Measurements from ENCODE around the gene CTH. TPM values are rescaled to one million over a fixed set of nuclear protein-coding genes. Genes with fewer than 3 reads are reported as not detected.
A peak's percentile ranks its signal among the peaks of the same experiment; 100 is the strongest.
"Not testable (repeated sequence)": the region's sequence is repeated elsewhere in the genome, so short reads cannot be mapped to it uniquely, and the experiment has no call there.

The CTH gene
- total RNA-seq = 0.79 and 0.87 TPM in 2 replicates

GRCh38 chr1:70410604-70411359 is at the start of gene CTH:
TSS of gene CTH (plus strand) at chr1:70411268. CDS start at chr1:70411416, 148 bp downstream.
- peak; percentile 96 to 98 for DNase-seq (ENCODE audit: low read depth in 2 of 2)

DNA sequence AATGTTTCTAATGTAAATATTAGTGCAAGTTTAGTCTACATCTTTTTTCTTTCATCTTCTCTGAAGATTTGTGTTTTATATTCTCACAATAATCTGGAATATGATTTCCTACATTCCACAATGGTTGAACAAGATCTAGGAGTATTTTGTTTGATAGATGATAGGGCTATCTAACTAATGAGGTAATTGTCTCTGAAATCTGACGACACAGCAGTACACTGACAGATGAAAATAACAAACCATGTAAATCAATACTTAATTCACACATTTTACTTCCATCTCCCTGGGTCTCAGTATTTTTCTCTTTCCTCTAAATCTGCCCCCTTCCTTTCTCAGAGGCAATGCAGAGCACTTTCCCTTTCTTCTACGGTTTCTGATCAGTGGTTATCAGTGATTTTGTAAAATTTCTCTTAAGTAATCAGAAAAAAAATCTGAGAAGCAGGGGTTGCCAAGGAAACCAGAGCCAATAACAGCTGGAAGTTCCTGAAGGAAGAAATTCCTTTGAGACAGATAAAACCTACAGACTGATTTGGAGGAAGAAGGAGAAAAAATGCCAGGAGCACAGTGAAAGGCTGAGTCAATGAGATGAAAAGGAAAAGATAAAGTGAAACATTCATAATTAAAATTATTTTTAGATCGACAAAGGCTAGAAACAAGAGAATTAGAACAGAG is 49.2 kb upstream of the CTH start:
- DNase-seq (ENCODE audit: low read depth in 2 of 2) = peak in 1 of 2 donors; percentile 57

DNA sequence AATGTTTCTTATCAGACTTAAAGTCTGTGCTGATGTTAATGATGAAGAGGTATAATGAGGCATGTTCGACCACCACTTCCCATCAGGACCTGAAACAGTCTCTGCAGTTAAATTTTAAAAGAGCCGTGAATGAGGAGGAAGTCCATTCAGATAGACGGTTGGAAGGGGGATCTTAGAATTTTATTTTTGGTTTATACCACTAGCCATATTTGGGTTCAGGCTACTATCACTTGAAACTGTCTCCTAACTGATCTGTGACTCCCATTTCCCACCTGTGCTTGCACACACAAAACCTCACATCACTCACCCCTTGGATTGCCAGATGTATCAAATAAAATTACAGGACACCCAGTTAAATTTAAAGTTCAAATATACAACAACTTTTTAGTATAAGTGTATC is 46.6 kb upstream of the CTH start:
- no peak for DNase-seq (ENCODE audit: low read depth in 2 of 2)

GRCh38 chr1:70366425-70366952 is 44.6 kb upstream of the CTH start:
- not testable (repeated sequence) for DNase-seq (ENCODE audit: low read depth in 2 of 2)

DNA sequence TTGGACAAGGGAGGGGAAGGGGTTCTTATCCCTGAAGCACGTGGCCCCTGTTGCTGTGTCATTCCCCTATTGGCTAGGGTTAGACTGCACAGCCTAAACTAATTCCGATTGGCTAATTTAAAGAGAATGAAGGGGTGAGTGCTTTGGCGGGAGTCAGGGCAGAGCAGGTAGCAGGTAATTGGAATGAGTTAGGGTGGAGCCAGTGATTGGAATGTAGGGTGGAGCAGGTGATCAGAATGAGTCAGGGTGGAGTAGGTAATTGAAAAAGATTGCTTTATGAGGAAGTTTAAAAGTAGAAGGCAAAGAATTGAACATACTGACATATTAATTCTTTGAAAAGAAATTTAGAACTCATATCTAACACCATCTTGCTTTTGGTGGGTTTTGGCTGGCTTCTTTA is 44.1 kb upstream of the CTH start:
- DNase-seq (ENCODE audit: low read depth in 2 of 2) = not testable (repeated sequence)

GRCh38 chr1:70367397-70367796 is 43.7 kb upstream of the CTH start:
- DNase-seq (ENCODE audit: low read depth in 2 of 2) = not testable (repeated sequence)

DNA sequence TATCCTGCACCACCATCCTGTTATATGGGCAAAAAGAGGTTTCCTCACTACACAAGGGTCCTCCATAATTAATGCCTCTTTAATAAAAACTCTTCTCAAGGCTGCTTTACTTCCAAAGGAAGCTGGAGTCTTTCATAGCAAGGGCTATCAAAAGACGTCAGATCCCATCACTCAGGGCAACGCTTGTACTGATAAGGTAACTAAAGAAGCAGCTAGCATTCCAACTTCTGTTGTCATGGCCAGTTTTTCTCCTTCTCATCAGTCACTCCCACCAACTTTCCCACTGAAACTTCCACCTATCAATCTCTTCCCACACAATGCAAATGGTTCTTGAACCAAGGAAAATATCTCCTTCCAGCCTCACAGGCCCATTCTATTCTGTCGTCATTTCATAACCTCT is 39.5 kb upstream of the CTH start:
- not testable (repeated sequence) for DNase-seq (ENCODE audit: low read depth in 2 of 2)

- no peak for DNase-seq (ENCODE audit: low read depth in 2 of 2)
Observed at GRCh38 chr1:70372426-70372825, 38.6 kb upstream of the CTH start.

- DNase-seq (ENCODE audit: low read depth in 2 of 2) = not testable (repeated sequence)
Observed at GRCh38 chr1:70373580-70373979, 37.5 kb upstream of the CTH start.

DNA sequence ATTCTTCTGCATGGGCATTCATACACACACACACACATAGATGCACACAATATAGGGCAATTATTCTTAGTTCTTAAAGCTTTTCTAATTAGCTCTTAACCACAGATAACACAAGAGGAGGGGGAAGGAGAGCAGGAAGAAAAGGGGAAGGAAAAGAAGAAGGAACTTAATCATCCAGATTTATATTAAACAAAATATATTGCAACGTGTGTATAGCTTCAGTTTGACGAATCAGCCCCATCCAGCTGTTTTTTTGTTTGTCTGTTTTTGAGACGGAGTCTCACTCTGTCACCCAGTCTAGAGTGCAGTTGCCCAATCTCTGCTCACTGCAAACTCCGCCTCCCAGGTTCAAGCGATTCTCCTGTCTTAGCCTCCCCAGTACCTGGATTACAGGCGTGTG is 34.9 kb upstream of the CTH start:
- DNase-seq (ENCODE audit: low read depth in 2 of 2) = no peak

- DNase-seq (ENCODE audit: low read depth in 2 of 2) = no peak
Observed at GRCh38 chr1:70382682-70383081, 28.4 kb upstream of the CTH start.

- DNase-seq (ENCODE audit: low read depth in 2 of 2) = no peak
Observed at GRCh38 chr1:70383483-70383882, 27.6 kb upstream of the CTH start.

DNA sequence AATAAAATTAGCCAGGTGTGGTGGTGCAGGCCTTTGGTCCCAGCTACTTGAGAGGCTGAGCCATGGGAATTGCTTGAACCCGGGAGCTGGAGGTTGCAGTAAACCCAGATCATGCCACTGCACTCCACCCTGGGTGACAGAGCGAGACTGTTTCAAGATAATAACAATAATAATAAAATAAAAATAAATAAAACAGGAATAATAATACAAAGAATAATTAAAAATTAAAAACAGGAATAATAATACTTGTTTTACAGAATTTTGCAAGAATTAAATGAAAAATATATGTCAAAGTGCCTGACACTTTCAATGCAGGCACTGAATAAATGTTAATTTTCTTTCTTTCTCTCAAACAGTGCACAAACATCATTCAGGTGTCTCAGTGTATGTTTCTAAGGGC is 26.5 kb upstream of the CTH start:
- DNase-seq (ENCODE audit: low read depth in 2 of 2) = no peak

GRCh38 chr1:70385477-70385876 is 25.6 kb upstream of the CTH start:
- DNase-seq (ENCODE audit: low read depth in 2 of 2) = no peak

GRCh38 chr1:70386121-70386520 is 24.9 kb upstream of the CTH start:
- no peak for DNase-seq (ENCODE audit: low read depth in 2 of 2)

DNA sequence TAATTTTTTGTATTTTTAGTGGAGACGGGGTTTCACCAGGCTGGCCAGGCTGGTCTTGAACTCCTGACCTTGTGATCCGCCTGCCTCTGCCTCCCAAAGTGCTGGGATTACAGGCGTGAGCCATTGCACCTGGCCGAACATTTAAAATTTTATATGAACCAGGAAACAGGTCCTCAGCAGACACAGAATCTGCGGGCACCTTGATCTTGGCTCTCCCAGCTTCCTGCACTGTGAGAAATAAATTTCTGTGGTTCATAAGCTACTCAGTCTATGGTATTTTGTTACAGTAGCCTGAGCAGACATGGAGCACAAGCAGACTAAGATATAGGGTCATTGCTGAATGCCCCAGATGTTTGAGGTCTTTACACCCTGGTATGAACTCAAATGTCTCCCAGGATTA is 23.6 kb upstream of the CTH start:
- DNase-seq (ENCODE audit: low read depth in 2 of 2) = no peak

DNA sequence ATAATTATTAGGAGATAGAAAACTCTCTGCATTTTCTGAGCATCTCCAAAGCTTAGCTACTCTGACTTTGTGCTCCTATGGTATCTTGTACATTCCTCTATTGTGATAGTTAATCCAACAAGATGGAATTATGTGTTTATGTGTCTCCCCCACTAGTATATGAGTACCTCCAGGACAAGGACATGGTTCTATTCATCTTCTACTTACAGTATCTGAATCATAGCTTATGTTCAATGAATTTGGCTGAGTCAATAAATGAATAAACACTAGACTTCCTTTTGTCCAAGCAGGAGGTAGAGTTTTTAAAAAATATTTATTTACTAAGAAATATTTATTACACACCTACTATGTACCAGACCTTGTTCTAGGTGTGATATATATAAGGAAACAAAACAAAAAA is 18.4 kb upstream of the CTH start:
- DNase-seq (ENCODE audit: low read depth in 2 of 2) = no peak

DNA sequence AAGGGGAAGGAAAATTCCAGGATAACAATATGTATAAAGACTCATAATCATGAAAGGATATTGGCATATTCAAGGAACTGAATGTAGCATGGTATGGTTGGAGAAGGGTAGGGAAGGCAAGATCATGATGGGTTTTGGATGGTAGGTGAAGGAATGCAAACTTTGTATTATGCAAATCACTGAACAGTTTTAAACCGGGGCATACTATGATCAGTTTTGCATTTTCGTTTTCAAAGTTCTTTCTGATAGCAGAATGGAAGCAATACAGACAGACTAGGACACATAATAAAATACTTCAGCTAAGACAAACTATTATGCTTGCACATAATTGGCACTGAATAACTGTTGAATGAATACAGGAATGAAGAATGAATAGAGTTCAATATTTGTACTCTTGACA is 14.5 kb upstream of the CTH start:
- DNase-seq (ENCODE audit: low read depth in 2 of 2) = no peak

DNA sequence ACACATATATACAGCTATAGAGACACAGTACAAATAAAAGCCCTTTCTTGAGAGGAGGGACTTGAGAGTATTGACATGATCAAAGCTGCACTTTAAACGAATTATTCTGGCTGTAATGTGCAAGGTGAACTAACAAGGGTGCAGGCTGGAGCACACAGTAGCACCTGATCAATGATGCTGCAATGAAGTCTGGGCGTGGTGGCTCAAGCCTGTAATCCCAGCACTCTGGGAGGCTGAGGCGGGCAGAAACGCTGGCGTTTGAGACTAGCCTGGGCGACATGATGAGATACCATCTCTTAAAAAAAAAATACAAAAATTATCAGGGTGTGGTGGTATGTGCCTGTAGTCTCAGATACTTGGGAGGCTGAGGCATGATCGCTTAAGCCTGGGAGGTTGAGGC is 14.1 kb upstream of the CTH start:
- DNase-seq (ENCODE audit: low read depth in 2 of 2) = no peak

GRCh38 chr1:70400335-70400734 is 10.7 kb upstream of the CTH start:
- no peak for DNase-seq (ENCODE audit: low read depth in 2 of 2)

DNA sequence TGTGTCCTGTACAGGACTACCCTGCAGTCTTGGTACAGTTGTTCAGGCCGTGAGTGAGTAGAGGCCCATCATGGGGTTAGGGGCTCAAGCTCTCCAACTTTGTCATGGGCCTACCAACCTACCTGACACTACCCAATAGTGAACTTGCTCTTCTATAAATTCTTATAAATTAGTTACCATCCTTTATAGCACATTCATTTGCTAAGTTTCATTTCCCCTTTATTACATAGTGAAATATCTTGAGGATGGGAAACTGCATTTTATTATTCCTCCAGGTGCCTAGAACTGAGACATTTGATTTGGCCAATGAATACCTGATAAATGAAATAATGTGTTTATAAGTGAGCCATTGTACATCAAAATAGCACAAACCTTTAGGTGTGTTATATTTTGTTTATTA is 9.1 kb upstream of the CTH start:
- no peak for DNase-seq (ENCODE audit: low read depth in 2 of 2)

GRCh38 chr1:70403759-70404158 is 7.3 kb upstream of the CTH start:
- DNase-seq (ENCODE audit: low read depth in 2 of 2) = no peak

Measured in lung microvascular endothelial cell (primary cell).